ENCODE data around the gene DNAJB2. TPM values are rescaled to one million over a fixed set of nuclear protein-coding genes. Genes with fewer than 3 reads are reported as not detected.

DNAJB2 gene
- 32.4 to 37.7 TPM (median 36.7 TPM) in 5 replicates for total RNA-seq (2022; extraction: Qiagen RNA extraction)

GRCh38 chr2:219279151-219279915 lies at the start of gene DNAJB2:
Gene DNAJB2 (plus strand): TSS chr2:219279366. CDS start chr2:219279834, 468 bp downstream.

GRCh38 chr2:219245148-219245898 lies 33.8 kb upstream of the DNAJB2 start, which contains the start of the genes GLB1L and STK16:
Gene GLB1L (minus strand): TSS chr2:219245444. CDS start chr2:219243573, 1,871 bp downstream.
Gene STK16 (plus strand): TSS chr2:219245479. CDS start chr2:219246000, 521 bp downstream.

GRCh38 chr2:219252900-219253752 lies 26.0 kb upstream of the DNAJB2 start, which contains the start of gene TUBA4B:
Gene TUBA4B (plus strand): TSS chr2:219253243. CDS start chr2:219253408, 165 bp downstream.

GRCh38 chr2:219253753-219254589 lies 25.2 kb upstream of the DNAJB2 start, which contains the start of gene TUBA4A:
Gene TUBA4A (minus strand): TSS chr2:219253918. CDS start chr2:219253858, 60 bp downstream.

GRCh38 chr2:219309278-219309677 lies 30.1 kb downstream of the DNAJB2 start, which contains the start of gene PTPRN:
Gene PTPRN (minus strand): TSS chr2:219309401. CDS start chr2:219309332, 69 bp downstream.

GRCh38 chr2:219332542-219332941 lies 53.4 kb downstream of the DNAJB2 start, which contains the start of gene RESP18:
Gene RESP18 (minus strand): TSS chr2:219332744.

Other genes starting within 250 kb of the DNAJB2 start
- 0.11 to 0.32 TPM (median 0.17 TPM) in 5 replicates for gene CFAP65, start 237.8 kb upstream of the DNAJB2 start, total RNA-seq (2022; extraction: Qiagen RNA extraction)
- 0.28 to 0.88 TPM (median 0.74 TPM) in 5 replicates for gene IHH, start 218.4 kb upstream of the DNAJB2 start, total RNA-seq (2022; extraction: Qiagen RNA extraction)
- 15.2 to 19.0 TPM (median 16.9 TPM) in 5 replicates for gene NHEJ1, start 118.6 kb upstream of the DNAJB2 start, total RNA-seq (2022; extraction: Qiagen RNA extraction)
- gene SLC23A3, start 109.3 kb upstream of the DNAJB2 start, total RNA-seq (2022; extraction: Qiagen RNA extraction): 0.13 to 0.63 TPM (median 0.41 TPM) in 5 replicates
- gene CNPPD1, start 102.4 kb upstream of the DNAJB2 start, total RNA-seq (2022; extraction: Qiagen RNA extraction): 39.9 to 49.9 TPM (median 47.1 TPM) in 5 replicates
- gene RETREG2, start 101.1 kb upstream of the DNAJB2 start, total RNA-seq (2022; extraction: Qiagen RNA extraction): 65.5 to 83.4 TPM (median 79.7 TPM) in 5 replicates
- 16.7 to 21.2 TPM (median 20.2 TPM) in 5 replicates for gene ZFAND2B, start 72.6 kb upstream of the DNAJB2 start, total RNA-seq (2022; extraction: Qiagen RNA extraction)
- 21.3 to 30.4 TPM (median 27.3 TPM) in 5 replicates for gene ABCB6, start 60.4 kb upstream of the DNAJB2 start, total RNA-seq (2022; extraction: Qiagen RNA extraction)
- gene ATG9A, start 49.7 kb upstream of the DNAJB2 start, total RNA-seq (2022; extraction: Qiagen RNA extraction): 39.3 to 45.7 TPM (median 44.4 TPM) in 5 replicates
- 12.5 to 17.3 TPM (median 15.3 TPM) in 5 replicates for gene ANKZF1, start 49.6 kb upstream of the DNAJB2 start, total RNA-seq (2022; extraction: Qiagen RNA extraction)
- 5.7 to 6.4 TPM (median 5.8 TPM) in 5 replicates for gene GLB1L, start 33.9 kb upstream of the DNAJB2 start, total RNA-seq (2022; extraction: Qiagen RNA extraction)
- gene STK16, start 33.9 kb upstream of the DNAJB2 start, total RNA-seq (2022; extraction: Qiagen RNA extraction): 27.6 to 31.6 TPM (median 29.1 TPM) in 5 replicates
- 0.10 to 0.32 TPM (median 0.12 TPM) in 5 replicates for gene TUBA4B, start 26.1 kb upstream of the DNAJB2 start, total RNA-seq (2022; extraction: Qiagen RNA extraction)
- 225 to 347 TPM (median 253 TPM) in 5 replicates for gene TUBA4A, start 25.4 kb upstream of the DNAJB2 start, total RNA-seq (2022; extraction: Qiagen RNA extraction)
- 0.95 to 1.5 TPM (median 1.3 TPM) in 5 replicates for gene PTPRN, start 30.0 kb downstream of the DNAJB2 start, total RNA-seq (2022; extraction: Qiagen RNA extraction)
- gene RESP18, start 53.4 kb downstream of the DNAJB2 start, total RNA-seq (2022; extraction: Qiagen RNA extraction): not detected in 5 replicates
- 56.8 to 62.2 TPM (median 60.4 TPM) in 5 replicates for gene DNPEP, start 108.5 kb downstream of the DNAJB2 start, total RNA-seq (2022; extraction: Qiagen RNA extraction)
- gene DES, start 139.0 kb downstream of the DNAJB2 start, total RNA-seq (2022; extraction: Qiagen RNA extraction): 0.14 to 0.69 TPM (median 0.27 TPM) in 5 replicates
- gene SPEG, start 155.5 kb downstream of the DNAJB2 start, total RNA-seq (2022; extraction: Qiagen RNA extraction): 6.5 to 11.6 TPM (median 9.6 TPM) in 5 replicates
- gene GMPPA, start 219.5 kb downstream of the DNAJB2 start, total RNA-seq (2022; extraction: Qiagen RNA extraction): 32.4 to 39.4 TPM (median 36.7 TPM) in 5 replicates
- 0.04 to 0.07 TPM (median 0.05 TPM) in 5 replicates for gene ASIC4, start 235.1 kb downstream of the DNAJB2 start, total RNA-seq (2022; extraction: Qiagen RNA extraction)

Measured in A549 treated with AZD2906 at 1 μM for 4 hours (cell line).